ENCODE results near the gene PRICKLE3.
A peak's percentile ranks its signal among the peaks of the same experiment; 100 is the strongest.
"Not testable (repeated sequence)": the region's sequence is repeated elsewhere in the genome, so short reads cannot be mapped to it uniquely, and the experiment has no call there.

Gene PRICKLE3

DNA sequence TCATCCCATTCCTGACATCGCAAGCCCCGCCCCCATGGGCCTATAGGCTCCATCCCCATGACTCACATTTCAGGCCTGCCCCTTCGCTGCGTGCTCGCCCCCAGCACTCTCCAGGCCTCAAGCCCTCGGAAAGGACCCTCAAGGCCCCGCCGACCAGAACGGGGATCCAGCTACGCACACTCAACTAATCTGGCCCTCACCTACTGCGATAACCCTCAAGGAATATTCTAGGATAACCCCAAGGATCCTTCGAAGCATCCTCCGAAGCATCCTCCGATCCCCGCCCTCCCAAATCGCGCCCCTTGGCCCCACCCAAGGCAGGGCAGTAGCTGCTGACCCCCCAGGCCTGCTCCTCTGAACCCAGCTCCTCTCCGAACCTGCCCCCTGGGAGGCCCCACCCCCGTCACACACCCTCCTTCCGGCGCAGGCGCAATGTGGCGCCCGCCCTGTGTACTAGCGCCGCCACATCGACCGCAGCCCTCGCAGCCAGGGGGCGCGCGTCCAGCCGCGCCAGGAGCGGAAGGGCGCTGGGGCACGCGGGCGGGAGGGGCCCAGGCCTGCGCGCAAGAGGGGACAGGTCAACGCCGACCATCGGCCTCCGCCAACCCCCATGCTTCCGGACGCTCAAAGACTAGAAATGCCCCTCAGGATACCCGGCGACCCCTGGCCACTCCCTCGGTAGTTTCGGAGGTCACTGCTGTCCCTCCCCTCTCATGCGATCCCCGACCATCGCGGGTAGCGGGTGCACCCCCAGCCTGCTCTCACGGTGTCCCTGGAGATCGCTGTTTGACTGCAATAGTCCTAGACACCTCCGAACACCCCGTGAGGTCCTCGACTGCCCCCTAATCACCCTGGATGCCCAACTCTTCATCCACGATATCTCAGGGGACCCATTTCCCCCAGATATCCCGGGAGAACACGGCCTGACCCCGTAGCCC, 30.0 kb downstream of the PRICKLE3 start:
- DNase-seq = peak; percentile 42

DNA sequence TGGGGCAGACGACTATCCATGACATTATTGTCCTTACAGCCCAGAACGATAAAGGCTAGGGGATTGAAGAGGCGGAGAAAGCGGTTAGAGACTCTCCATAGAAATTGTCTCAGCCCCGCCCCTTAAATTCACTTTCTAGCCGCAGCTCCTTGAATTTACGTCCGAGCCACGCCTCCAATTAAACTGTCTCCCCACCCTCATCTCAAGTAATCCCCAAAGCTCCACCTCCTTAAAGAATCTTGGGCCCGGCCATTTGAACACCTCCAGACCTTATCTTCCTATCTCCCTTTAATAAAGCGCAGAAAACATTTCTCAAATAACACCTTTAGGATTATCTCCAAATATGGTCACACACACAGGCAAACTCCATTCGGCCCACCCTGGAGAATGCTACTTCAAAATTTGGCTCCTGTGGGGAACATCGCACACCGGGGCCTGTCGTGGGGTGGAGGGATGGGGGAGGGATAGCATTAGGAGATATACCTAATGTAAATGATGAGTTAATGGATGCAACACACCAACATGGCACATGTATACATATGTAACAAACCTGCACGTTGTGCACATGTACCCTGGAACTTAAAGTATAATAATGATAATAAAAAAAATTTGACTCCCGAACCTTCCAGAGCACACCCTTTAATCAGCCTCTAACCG, 30.8 kb downstream of the PRICKLE3 start:
- peak; percentile 57 for DNase-seq

GRCh38 chrX:49153467-49153866, 32.7 kb downstream of the PRICKLE3 start:
- DNase-seq = no peak

DNA sequence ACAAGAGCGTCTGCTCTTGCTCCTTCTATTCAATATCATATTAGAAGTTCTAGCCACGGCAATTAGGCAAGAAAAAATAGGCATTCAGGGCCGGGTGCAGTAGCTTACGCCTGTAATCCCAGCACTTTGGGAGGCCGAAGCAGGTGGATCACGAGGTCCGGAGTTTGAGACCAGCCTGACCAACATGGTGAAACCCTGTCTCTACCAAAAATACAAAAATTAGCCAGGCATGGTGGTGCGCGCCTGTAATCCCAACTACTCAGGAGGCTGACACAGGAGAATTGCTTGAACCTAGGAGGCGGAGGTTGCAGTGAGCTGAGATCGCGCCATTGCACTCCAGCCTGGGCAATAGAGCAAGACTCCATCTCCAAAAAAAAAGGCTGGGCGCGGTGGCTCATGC, 36.9 kb downstream of the PRICKLE3 start:
- DNase-seq = not testable (repeated sequence)

DNA sequence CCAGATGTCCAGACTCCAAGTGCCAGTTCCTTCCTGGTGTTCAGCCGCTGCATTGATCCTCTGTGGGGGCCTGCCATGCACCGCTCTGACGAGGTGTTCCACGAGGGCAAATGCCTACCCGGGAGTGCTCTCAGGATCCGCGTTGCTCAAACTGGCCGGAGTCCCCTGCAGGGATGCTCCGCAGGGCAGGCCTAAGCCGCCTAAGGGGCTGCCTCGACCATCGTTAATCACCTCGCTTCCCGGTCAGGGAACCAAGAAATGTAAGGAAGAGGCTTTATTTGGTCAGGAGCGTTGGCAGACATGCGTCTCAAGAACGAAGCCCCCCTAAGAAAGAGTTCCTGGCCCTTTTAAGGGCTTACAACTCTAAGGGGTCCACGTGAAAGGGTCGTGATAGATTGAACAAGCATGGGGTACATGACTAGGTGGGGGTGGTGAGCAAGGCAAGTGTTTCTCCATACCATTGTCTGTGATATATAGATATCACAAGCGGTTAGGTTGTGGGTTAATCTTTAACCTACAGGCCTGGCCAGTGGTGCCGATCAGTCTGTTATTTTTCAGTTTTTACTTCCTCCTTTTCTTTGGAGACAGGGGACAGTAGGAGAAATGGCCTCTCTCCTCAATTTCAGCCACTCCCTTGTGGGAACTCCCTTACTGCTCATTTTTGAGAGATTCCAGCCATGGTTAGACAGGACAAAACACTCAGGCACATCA, 37.6 kb downstream of the PRICKLE3 start:
- peak; percentile 13 for DNase-seq

GRCh38 chrX:49147936-49148335, 38.2 kb downstream of the PRICKLE3 start:
- DNase-seq = no peak

DNA sequence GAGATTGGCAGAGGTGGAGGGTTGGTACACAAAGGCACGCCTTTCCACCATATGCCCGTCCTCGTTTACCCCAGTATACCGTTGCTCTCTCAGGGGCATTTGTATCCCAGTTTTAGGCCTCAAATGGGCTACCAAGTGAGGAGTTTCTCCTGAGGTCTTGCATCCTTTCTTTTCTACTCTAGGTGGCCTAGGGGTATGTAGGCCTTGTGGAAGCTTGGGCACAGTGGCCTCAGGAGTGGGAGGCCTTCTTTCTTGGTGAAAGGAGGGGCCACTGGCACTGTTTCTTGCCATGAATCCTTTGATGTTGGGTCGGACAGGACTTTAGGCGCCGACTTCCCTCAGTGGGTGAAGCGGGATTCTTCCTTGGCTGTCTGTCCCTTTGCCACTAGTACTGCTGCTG, 38.9 kb downstream of the PRICKLE3 start:
- DNase-seq = no peak

GRCh38 chrX:49143154-49143553, 43.0 kb downstream of the PRICKLE3 start:
- not testable (repeated sequence) for DNase-seq

- not testable (repeated sequence) for DNase-seq
Observed at GRCh38 chrX:49142264-49142663, 43.9 kb downstream of the PRICKLE3 start.

- DNase-seq = no peak
Observed at GRCh38 chrX:49139713-49140112, 46.5 kb downstream of the PRICKLE3 start.

DNA sequence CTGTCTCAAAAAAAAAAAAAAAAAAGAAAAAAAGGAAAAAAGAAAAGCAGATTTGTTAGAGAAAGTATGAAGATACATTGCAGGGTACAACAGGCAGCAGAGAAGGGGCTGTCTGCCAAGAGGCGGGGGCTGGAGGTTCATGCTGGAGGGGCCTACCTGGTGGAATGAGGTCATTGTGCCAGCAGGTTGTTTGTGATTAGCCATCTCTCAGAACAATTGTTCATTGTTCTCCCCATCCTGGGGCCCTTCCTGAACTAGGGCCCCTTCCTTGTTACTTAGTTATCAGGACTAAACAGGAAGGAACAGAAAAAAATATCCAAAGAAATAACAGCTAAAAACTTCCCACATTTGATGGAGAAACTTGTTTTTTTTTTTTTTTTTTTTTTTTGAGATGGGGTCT, 48.7 kb downstream of the PRICKLE3 start:
- no peak for DNase-seq

- DNase-seq = no peak
Observed at GRCh38 chrX:49133759-49134158, 52.4 kb downstream of the PRICKLE3 start.

DNA sequence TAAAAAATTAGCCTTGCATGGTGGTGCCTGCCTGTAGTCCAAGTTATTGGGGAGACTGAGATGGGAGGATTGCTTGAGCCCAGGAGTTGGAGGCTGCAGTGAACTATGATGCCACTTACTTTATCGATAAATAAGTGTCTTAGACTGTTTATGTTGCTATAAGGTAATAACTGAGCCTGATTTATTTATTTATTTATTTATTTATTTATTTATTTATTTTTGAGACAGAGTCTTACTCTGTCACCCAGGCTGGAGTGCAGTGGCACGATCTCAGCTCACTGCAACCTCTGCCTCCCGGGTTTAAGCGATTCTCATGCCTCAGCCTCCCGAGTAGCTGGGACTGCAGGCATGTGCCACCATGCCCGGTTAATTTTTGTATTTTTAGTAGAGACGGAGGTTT, 53.9 kb downstream of the PRICKLE3 start:
- not testable (repeated sequence) for DNase-seq

GRCh38 chrX:49129427-49129826, 56.7 kb downstream of the PRICKLE3 start:
- peak; percentile 1 for DNase-seq

DNA sequence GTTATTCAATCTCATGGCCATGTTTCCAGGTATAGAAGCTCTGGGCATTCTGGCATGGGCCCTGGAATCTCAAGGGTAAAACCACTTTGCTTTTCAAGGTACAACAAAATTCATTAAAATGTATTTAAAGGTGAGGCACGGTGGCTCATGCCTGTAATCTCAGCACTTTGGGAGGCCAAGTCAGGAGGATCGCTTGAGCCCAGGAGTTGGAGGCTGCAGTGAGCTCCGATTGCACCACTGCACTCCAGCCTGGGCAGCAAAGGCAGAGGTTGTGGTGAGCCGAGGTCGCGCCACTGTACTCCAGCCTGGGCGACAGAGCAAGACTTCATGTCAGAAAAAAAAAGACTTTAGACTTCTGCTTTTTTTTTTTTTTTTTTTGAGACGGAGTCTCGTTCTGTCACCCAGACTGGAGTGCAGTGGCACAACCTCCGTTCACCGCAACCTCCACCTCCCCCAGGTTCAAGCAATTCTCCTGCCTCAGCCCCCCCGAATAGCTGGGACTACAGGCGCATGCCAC, 58.4 kb downstream of the PRICKLE3 start:
- DNase-seq = peak; percentile 56
